ENCODE measurements around the gene HTR2A. TPM values are rescaled to one million over a fixed set of nuclear protein-coding genes. Genes with fewer than 3 reads are reported as not detected.

HTR2A gene
- total RNA-seq, 1 donor from 2014 or later: not detected

DNA sequence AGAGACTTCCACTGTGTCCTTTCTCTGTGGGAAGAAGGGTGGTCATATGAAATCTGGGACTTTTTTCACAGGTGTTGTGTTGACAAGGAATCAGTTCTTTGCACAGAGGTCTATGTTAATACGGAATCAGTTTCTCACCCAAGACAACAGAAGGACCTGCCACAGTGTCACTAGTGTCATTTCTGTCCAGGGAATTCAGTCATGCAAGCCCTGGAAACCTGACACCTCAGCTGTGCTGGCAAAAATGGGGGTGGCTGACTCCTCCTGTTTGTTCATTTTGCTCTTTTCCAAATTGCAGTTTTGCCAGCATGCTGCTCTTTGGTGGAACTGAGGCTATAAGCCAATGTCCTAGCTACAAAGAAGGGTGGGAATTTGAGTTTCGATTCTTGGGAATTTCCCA, 50.1 kb downstream of the HTR2A start:
- H3K27me3 Mint-ChIP-seq (ENCODE audit: unreplicated experiment): no peaks in the 10 kb centered on the region
- H3K9me3 Mint-ChIP-seq (ENCODE audit: unreplicated experiment): no peaks in the 10 kb centered on the region
- H3K4me1 Mint-ChIP-seq (ENCODE audit: unreplicated experiment): no peaks in the 10 kb centered on the region
- H3K4me3 Mint-ChIP-seq (ENCODE audit: unreplicated experiment): no peak overlapping the region
- H3K27ac Mint-ChIP-seq (ENCODE audit: unreplicated experiment): no peak overlapping the region
- H3K36me3 Mint-ChIP-seq (ENCODE audit: low read depth, unreplicated experiment): no peaks in the 10 kb centered on the region
- TF ChIP-seq, protein P1, sequence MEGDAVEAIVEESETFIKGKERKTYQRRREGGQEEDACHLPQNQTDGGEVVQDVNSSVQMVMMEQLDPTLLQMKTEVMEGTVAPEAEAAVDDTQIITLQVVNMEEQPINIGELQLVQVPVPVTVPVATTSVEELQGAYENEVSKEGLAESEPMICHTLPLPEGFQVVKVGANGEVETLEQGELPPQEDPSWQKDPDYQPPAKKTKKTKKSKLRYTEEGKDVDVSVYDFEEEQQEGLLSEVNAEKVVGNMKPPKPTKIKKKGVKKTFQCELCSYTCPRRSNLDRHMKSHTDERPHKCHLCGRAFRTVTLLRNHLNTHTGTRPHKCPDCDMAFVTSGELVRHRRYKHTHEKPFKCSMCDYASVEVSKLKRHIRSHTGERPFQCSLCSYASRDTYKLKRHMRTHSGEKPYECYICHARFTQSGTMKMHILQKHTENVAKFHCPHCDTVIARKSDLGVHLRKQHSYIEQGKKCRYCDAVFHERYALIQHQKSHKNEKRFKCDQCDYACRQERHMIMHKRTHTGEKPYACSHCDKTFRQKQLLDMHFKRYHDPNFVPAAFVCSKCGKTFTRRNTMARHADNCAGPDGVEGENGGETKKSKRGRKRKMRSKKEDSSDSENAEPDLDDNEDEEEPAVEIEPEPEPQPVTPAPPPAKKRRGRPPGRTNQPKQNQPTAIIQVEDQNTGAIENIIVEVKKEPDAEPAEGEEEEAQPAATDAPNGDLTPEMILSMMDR (IDR thresholded peaks at IDR 0.05; ENCODE audit: unreplicated experiment): no peak
- DNase-seq (ENCODE audit: low spot score): no peak

DNA sequence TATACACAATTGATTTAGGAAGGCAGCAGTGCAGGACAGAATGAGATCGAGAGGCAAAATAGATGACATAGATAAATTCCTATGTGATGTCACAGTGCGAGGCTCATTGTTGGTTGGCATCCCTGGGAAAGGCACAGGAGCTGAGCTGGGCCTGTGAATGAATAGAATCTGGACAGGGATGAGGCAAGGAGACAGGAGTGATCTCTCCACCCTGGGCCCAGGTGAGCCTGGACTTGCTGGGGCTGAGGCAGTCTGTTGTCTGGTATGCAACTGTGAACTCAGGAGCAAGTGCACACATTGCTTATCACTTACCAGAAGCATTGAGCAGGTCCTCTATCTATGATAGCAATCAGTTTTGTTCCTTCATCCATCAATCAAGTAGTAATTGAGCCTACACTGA, 51.7 kb downstream of the HTR2A start:
- no peak for DNase-seq (ENCODE audit: low spot score)
- TF ChIP-seq, protein P1 (IDR thresholded peaks at IDR 0.05; ENCODE audit: unreplicated experiment): no peak
- Mint-ChIP-seq H3K4me1 (ENCODE audit: unreplicated experiment) (no peaks in the 10 kb centered on the region), H3K4me3 (ENCODE audit: unreplicated experiment) (no peak overlapping the region), H3K36me3 (ENCODE audit: low read depth, unreplicated experiment) (no peaks in the 10 kb centered on the region), H3K9me3 (ENCODE audit: unreplicated experiment) (no peaks in the 10 kb centered on the region), H3K27me3 (ENCODE audit: unreplicated experiment) (no peaks in the 10 kb centered on the region), H3K27ac (ENCODE audit: unreplicated experiment) (no peak overlapping the region)

- H3K4me1 Mint-ChIP-seq (ENCODE audit: unreplicated experiment): no peaks in the 10 kb centered on the region
- DNase-seq (ENCODE audit: low spot score): no peak
- H3K9me3 Mint-ChIP-seq (ENCODE audit: unreplicated experiment): no peaks in the 10 kb centered on the region
- TF ChIP-seq, protein P1 (IDR thresholded peaks at IDR 0.05; ENCODE audit: unreplicated experiment): no peak
- H3K36me3 Mint-ChIP-seq (ENCODE audit: low read depth, unreplicated experiment): no peaks in the 10 kb centered on the region
- H3K27ac Mint-ChIP-seq (ENCODE audit: unreplicated experiment): no peak overlapping the region
- no peak overlapping the region for H3K4me3 Mint-ChIP-seq (ENCODE audit: unreplicated experiment)
- H3K27me3 Mint-ChIP-seq (ENCODE audit: unreplicated experiment): no peaks in the 10 kb centered on the region
These were observed 52.4 kb downstream of the HTR2A start for GRCh38 chr13:46844431-46844830.

- Mint-ChIP-seq H3K4me1 (ENCODE audit: unreplicated experiment) (no peaks in the 10 kb centered on the region), H3K36me3 (ENCODE audit: low read depth, unreplicated experiment) (no peaks in the 10 kb centered on the region), H3K27ac (ENCODE audit: unreplicated experiment) (no peak overlapping the region), H3K27me3 (ENCODE audit: unreplicated experiment) (no peaks in the 10 kb centered on the region), H3K4me3 (ENCODE audit: unreplicated experiment) (no peak overlapping the region), H3K9me3 (ENCODE audit: unreplicated experiment) (no peaks in the 10 kb centered on the region)
- DNase-seq (ENCODE audit: low spot score): no peak
- TF ChIP-seq, protein P1 (IDR thresholded peaks at IDR 0.05; ENCODE audit: unreplicated experiment): no peak
These were observed 57.5 kb downstream of the HTR2A start for GRCh38 chr13:46839399-46839798.

- no peak for DNase-seq (ENCODE audit: low spot score)
- no peaks in the 10 kb centered on the region for H3K36me3 Mint-ChIP-seq (ENCODE audit: low read depth, unreplicated experiment)
- no peak overlapping the region for H3K27ac Mint-ChIP-seq (ENCODE audit: unreplicated experiment)
- no peaks in the 10 kb centered on the region for H3K27me3 Mint-ChIP-seq (ENCODE audit: unreplicated experiment)
- H3K9me3 Mint-ChIP-seq (ENCODE audit: unreplicated experiment): no peaks in the 10 kb centered on the region
- H3K4me1 Mint-ChIP-seq (ENCODE audit: unreplicated experiment): no peaks in the 10 kb centered on the region
- H3K4me3 Mint-ChIP-seq (ENCODE audit: unreplicated experiment): no peak overlapping the region
- TF ChIP-seq, protein P1 (IDR thresholded peaks at IDR 0.05; ENCODE audit: unreplicated experiment): no peak
These were observed 62.2 kb downstream of the HTR2A start for GRCh38 chr13:46834657-46835056.
